Measurements from ENCODE around the gene MEGF8.

Gene MEGF8

DNA sequence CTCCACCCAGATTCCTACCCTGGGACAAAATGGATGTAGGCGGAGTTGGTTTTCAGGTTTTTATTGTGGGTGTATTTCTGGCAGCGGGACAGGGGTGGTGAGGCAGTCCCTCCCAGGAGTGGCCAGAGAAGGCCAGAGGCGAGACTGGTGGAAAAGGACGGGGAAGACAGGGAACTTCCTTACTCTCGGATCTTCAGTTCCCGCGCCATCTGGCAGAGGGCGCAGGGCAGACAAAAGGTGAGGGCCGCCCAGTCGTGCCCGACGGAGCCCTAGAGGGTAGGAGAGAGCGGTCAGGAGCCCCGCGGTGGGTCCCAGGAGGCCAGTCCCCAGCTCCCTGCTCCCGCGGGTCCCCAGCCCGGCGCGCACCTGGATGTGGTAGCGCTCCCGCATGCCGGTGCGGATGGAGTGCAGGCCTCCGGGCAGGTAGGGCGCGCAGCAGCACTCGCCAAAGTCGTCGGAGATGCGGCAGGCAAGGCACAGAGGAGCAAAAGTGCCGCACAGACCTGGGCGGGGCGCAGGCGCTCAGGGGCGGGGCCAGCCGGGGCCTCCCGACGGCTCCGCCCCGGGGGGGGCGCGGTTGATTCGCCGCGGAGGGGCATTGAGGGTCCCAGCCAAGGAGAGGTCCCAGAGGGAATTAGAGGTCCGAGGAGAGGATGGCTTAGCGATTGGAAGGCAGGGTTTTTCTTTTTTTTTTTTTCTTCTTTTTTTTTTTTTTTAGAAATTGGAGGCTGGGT is 61.7 kb downstream of the MEGF8 start:
- Mint-ChIP-seq H3K9me3 (ENCODE audit: low read depth) (no peaks in the 10 kb centered on the region), H3K27me3 (peaks cover 24% of the 10 kb centered on the region), H3K4me1 (ENCODE audit: low read depth) (peaks cover 5% of the 10 kb centered on the region), H3K36me3 (no peaks in the 10 kb centered on the region), H3K4me3 (peak overlapping the region; percentile 50), H3K27ac (no peak overlapping the region)

DNA sequence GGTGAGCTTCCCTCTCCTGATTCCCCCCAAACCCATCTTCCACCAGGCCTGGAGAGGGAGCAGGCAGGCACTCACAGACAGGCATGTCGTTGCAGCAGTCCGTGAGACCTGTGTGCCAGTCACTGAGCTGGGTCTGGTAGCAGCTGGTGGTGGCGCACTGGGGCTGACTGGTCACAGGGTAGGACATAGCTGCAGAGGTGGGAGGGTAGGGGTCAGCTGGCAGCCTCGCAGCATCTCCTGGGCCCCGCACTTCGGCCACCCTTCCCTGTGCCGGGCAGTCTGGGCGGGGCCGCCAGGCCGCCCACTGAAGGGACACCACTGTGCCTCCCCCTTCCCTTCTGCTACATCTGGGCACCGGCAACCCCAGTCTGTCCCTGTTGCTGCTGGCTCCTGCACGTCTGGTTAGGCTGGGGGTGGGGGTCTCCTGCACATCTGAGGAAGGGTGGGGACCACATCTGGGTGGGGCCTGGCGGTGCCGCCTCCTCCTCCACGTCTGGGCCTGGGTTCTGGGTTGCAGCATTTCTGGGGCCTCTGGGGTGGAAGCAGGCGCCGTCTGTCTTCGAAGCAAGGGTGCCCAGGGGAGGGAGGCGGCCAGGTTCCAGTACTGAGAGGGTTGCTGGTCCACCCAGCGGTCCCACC is 63.5 kb downstream of the MEGF8 start:
- Mint-ChIP-seq H3K9me3 (ENCODE audit: low read depth) (no peaks in the 10 kb centered on the region), H3K36me3 (no peaks in the 10 kb centered on the region), H3K4me3 (no peak overlapping the region), H3K4me1 (ENCODE audit: low read depth) (peaks cover 5% of the 10 kb centered on the region), H3K27me3 (peaks cover 15% of the 10 kb centered on the region), H3K27ac (no peak overlapping the region)

DNA sequence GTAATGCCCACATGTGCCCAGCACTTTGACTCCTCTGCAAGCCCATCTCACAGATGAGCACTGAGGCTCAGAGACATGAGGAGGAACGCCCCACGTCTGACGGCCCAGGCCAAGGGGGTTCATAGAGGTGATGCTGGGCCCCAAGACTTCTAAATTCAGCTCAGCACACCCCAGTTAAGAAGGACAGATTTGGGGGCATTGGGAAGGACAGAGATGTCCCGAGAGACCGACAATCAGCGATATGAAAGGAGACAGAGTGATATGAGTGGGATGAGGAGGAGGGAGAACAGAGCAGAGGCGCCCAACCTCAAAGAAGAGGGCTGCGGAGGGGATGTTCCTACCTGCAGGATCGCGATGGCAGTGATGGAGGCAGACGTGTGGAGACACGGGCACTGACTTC is 64.5 kb downstream of the MEGF8 start, which contains the start of gene CNFN:
Gene CNFN, minus strand, starts transcription at position 399 of the 400 bp plus-strand sequence. CDS start 1,260 bp downstream, outside the sequence.
- no peak within 1 kb of the TSS for H3K4me3 Mint-ChIP-seq
- H3K4me1 Mint-ChIP-seq (ENCODE audit: low read depth) = peaks cover 7% of the 10 kb centered on the region
- H3K27ac Mint-ChIP-seq = no peak within 1 kb of the TSS
- H3K36me3 Mint-ChIP-seq = no peaks in the 10 kb centered on the region
- peaks cover 15% of the 10 kb centered on the region for H3K27me3 Mint-ChIP-seq
- no peaks in the 10 kb centered on the region for H3K9me3 Mint-ChIP-seq (ENCODE audit: low read depth)

DNA sequence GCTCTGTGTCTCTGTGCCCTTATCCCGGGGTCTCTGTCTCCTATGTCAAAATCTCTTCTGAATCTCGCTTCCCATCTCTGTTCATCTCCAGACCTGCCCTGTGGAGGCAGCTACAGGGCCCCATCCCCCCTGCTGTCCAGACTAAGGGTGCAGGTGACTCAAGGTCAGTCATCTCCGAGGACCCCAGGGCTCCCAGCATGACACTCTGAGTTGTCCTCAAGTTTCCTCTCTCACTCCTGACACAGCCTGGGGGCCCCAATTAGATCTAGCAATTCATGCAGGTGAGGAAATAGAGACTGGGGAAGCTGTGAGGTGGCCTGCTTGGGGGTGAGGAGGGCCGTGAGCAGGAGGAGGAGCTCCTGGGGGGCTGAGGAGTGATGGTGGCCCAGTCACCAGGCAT is 66.7 kb downstream of the MEGF8 start:
- Mint-ChIP-seq H3K36me3 (no peaks in the 10 kb centered on the region), H3K4me1 (ENCODE audit: low read depth) (peaks cover 11% of the 10 kb centered on the region), H3K27ac (no peak overlapping the region), H3K27me3 (peaks cover 8% of the 10 kb centered on the region), H3K4me3 (no peak overlapping the region), H3K9me3 (ENCODE audit: low read depth) (no peaks in the 10 kb centered on the region)

DNA sequence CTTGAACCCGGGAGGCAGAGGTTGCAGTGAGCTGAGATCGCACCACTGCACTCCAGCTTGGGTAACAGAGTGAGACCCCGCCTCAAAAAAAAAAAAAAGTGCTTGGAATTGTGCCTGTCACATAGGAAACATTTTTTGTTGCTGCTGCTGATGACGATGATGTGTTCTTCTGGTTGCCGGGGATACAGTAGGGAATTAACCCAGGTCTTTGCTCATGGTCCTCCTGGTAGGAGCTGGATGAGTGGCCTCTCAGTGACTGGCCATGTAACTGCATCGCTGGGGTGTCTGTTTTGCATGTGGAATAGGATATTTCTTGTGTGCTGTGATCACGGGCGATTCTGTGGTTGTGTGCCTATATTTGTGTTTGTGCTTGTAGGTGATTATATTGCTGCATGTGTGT is 69.3 kb downstream of the MEGF8 start:
- no peak overlapping the region for H3K4me3 Mint-ChIP-seq
- H3K27ac Mint-ChIP-seq = no peak overlapping the region
- H3K27me3 Mint-ChIP-seq = peaks cover 3% of the 10 kb centered on the region
- H3K4me1 Mint-ChIP-seq (ENCODE audit: low read depth) = peaks cover 20% of the 10 kb centered on the region
- no peaks in the 10 kb centered on the region for H3K9me3 Mint-ChIP-seq (ENCODE audit: low read depth)
- no peaks in the 10 kb centered on the region for H3K36me3 Mint-ChIP-seq

DNA sequence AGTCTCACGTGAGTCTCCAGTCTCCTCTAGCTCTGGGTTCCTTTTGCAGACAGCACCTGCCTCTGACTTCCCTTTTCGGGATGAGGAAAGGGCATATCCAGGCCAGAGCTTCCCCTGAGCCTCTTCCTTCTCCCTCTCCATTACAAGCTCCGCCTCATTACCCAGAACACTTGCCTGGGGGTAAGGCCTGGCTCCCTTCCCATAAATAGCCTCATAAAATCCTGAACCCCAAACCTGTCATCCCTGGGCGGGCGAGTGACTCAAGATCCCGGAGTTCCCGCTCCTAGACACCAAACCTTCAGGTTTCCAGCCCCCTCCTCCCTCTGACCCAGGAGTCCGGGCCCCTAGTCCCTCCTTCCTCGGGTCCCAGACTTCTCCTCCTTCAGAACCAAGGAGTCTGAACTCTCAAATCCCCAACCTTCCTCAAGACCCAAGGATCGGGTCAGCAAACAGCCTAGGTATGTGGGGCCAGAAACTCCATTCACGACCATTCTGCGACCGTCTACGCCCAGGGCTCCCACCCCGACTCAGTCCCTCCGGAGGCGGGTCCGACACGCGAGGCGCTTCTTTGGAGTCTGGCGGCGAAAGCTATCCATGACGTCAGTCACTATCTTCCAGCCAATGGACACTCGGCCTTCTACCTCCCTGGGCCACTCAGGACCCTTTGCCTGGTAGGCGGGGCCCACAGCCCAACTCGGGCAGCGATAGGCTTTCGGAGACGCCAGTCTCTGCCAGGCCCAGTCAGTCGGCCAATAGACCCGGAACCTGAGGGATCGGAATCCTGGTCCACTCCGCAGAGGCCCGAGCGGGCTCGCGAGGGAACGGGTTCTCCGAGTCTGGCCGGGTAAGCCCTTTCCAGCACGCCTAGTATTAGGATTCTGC is 71.2 kb downstream of the MEGF8 start:
- Mint-ChIP-seq H3K4me1 (ENCODE audit: low read depth) (peaks cover 25% of the 10 kb centered on the region), H3K9me3 (ENCODE audit: low read depth) (no peaks in the 10 kb centered on the region), H3K27ac (peak overlapping the region; percentile 89), H3K36me3 (no peaks in the 10 kb centered on the region), H3K27me3 (no peaks in the 10 kb centered on the region), H3K4me3 (peak overlapping the region; percentile 86)

DNA sequence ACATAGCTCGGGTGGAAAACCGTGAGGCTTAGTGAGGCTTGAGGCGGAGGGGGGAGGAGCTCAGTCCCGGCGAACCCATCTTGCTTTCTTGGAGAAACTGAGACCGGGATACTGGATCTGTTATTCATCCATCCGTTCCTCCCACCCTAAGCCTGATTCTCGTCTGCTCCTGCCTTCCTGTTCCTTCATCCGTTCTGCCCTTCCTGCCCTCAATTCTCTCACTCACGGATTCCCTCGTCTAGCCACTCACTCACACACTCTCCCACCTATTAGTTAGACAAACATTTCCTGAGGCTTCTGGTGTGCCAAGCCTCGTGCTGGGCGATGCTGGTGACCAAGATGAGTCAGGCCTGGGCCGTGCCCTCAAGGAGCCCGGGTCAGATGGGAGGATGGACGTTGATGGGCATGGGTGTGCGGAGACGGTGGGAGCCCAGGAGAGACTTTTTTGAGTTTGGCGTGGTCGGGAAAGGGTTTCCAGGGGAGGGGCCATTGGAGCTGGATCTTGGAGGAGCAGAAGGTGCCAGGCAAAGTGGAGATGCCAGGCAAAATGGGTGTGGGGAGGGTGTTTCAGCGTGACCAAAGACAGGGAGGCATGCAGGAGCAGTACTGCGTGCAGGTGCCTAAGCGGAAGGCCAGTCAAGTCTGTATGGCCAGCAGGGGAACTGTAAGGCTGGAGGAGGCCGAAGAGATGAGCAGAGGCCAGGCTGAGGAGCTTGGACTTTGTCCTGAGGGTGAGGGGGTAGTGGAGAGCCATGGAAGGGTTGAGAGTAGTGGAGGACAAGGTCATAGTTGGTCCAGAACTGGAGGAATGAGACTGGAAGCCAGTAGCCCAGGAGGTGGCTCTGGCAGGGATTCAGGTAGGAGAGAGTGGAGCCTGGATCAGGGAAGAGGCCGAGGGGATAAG is 72.1 kb downstream of the MEGF8 start:
- peak overlapping the region; percentile 89 for H3K27ac Mint-ChIP-seq
- peaks cover 29% of the 10 kb centered on the region for H3K4me1 Mint-ChIP-seq (ENCODE audit: low read depth)
- no peaks in the 10 kb centered on the region for H3K36me3 Mint-ChIP-seq
- no peaks in the 10 kb centered on the region for H3K9me3 Mint-ChIP-seq (ENCODE audit: low read depth)
- no peaks in the 10 kb centered on the region for H3K27me3 Mint-ChIP-seq
- peak overlapping the region; percentile 86 for H3K4me3 Mint-ChIP-seq

DNA sequence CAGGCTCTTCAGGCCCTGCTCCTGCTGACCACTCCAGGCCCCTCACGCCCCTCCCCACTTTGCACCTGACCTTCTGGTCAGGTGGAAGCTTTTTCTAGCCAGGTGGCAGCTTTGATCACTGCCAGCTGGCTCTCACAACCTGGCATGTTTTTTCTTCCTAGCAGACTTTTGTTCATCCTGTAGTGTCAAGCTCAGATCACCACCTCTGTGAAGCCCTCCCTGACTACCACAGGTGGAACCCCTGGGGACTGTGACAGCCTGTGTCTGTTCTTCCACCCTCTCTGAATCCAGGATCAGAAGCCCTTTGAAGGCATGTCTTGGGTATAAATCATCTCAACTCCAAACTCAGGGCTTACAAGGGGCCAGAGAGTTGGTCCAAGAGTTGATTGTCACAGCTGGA is 75.0 kb downstream of the MEGF8 start:
- Mint-ChIP-seq H3K27ac (no peak overlapping the region), H3K9me3 (ENCODE audit: low read depth) (no peaks in the 10 kb centered on the region), H3K4me1 (ENCODE audit: low read depth) (peaks cover 26% of the 10 kb centered on the region)

DNA sequence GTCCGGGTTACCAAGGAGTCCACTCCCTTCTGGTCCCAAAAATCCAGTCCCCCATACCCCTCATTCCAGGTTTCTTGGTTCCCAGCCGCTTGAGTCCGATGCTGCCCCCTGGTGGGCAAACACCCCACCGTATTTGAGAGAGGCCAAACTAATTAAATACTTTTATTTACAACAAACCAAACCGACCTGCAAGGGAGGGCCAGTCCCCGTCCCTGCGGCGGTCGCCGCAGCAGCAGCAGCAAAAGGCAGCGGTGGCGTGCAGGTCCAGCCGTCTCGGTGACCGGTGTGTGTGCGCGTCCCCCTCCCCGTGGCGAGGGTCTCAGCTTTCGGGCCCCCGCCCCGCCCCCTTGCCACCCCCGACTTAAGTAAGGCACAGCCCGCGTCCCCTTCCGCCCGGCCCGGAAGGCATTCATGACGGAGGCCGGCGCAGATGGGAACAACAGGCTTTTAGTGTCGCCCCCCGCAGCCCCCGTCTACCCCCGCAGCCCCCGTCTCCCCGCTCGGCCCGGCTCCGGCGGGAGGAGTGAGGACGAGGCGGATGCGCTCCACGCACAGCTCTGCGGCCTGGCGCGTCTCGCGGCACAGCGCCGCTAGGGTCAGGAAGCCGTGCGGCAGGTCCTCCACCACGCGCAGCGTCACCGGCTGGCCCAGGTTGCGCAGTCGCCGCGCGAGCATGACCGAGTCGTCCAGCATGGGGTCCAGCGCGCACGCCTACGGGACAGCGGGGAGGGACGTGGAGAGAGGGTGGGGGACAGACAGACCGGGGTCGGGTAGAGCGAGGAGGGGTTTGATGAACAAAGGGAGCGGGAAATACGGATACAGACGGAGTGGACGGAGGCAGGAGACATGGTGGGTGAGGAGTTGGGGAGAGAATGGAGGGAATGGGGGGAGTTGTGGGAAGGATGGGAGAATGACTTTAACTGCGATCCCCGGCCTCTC is 76.2 kb downstream of the MEGF8 start:
- H3K4me3 Mint-ChIP-seq = peak overlapping the region; percentile 83
- H3K9me3 Mint-ChIP-seq (ENCODE audit: low read depth) = no peaks in the 10 kb centered on the region
- H3K4me1 Mint-ChIP-seq (ENCODE audit: low read depth) = peaks cover 20% of the 10 kb centered on the region
- peak overlapping the region; percentile 50 for H3K27ac Mint-ChIP-seq
- H3K27me3 Mint-ChIP-seq = no peaks in the 10 kb centered on the region
- no peaks in the 10 kb centered on the region for H3K36me3 Mint-ChIP-seq

More for the DNA sequence above, 75.0 kb downstream of the MEGF8 start:
- H3K4me3 Mint-ChIP-seq = peak overlapping the region; percentile 82
- no peaks in the 10 kb centered on the region for H3K27me3 Mint-ChIP-seq
- no peaks in the 10 kb centered on the region for H3K36me3 Mint-ChIP-seq

DNA sequence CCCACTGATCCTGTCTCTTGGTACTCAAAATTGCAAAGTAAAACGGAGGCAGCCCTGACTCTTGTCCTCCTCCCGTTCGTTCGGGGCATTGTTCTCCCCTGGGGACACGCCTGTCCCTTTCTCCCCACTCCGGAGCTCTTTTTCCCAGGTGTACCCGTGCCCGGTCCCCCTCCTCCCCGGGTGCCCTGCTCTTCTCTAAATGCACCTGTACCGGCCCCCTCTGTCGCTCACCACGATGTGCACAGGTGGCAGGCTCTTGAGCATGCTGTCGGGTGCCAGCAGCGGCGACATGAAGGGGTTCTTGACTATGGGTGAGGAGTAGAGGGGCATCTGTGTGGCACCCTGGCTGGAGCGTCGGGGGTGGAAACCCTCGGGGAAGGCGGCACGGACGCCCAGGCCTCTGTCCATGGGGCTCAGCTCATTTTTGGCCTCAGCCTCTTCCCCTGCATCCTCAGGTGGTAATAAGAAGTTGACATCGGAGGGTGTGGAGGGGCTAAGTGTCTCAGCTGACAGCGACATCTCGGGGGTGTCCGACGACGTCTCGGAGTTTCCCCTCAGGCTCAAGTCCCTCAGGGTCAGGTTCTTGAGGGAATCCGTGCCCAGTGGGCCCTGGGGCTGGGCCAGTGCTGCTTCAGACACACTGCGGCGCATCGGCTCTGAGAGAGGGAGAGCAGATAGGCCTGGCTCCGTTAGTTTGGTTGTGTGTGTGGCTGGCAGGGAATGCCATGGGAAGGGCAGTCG is 77.1 kb downstream of the MEGF8 start:
- H3K27ac Mint-ChIP-seq = no peak overlapping the region
- H3K9me3 Mint-ChIP-seq (ENCODE audit: low read depth) = no peaks in the 10 kb centered on the region
- H3K4me3 Mint-ChIP-seq = peak overlapping the region; percentile 83
- no peaks in the 10 kb centered on the region for H3K36me3 Mint-ChIP-seq
- H3K4me1 Mint-ChIP-seq (ENCODE audit: low read depth) = peaks cover 14% of the 10 kb centered on the region
- no peaks in the 10 kb centered on the region for H3K27me3 Mint-ChIP-seq

DNA sequence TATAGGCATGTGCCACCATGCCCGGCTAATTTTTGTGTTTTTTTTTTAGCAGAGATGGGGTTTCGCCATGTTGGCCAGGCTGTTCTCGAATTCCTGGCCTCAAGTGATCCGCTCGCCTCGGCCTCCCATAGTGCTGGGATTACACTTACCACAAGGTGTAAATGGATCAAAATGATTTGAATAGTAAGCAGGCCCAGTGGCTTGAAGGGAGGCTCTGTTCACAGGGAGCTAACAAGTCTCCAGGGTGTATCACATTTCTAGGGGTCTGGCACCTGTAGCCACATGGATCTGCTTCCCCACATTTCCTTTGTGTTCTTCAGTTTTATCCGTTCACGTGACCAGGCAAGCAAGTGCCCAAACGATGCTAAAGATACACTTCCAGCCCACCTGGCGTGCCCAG is 78.2 kb downstream of the MEGF8 start:
- H3K27ac Mint-ChIP-seq = no peak overlapping the region
- no peaks in the 10 kb centered on the region for H3K9me3 Mint-ChIP-seq (ENCODE audit: low read depth)
- H3K27me3 Mint-ChIP-seq = no peaks in the 10 kb centered on the region
- H3K4me3 Mint-ChIP-seq = no peak overlapping the region
- H3K36me3 Mint-ChIP-seq = no peaks in the 10 kb centered on the region
- peaks cover 9% of the 10 kb centered on the region for H3K4me1 Mint-ChIP-seq (ENCODE audit: low read depth)

DNA sequence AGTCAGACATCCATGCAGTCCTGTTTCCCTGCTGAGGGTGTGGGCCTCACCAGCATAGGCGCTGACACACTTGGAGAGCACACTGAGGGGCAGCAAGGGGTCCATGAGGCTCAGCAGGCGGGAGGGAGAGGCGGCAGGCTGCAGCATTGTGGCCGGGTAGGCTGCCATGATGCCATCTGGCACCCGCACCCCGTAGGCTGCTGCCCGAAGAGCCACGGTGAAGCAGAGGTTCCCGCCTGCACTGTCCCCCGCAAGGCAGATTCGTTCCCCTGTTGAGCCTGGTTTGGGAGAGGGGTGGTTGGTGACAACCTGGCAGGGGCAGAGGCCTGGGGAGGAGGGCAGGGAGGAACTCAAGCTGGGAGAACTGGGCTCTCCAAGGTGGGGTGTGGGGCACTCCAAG is 80.7 kb downstream of the MEGF8 start:
- Mint-ChIP-seq H3K27me3 (no peaks in the 10 kb centered on the region), H3K36me3 (no peaks in the 10 kb centered on the region), H3K4me3 (no peak overlapping the region), H3K27ac (no peak overlapping the region), H3K4me1 (ENCODE audit: low read depth) (peaks cover 6% of the 10 kb centered on the region), H3K9me3 (ENCODE audit: low read depth) (no peaks in the 10 kb centered on the region)
